ENCODE measurements around the gene ZNF532.

Gene ZNF532

GRCh38 chr18:58941426-58942099 is 76.9 kb downstream of the ZNF532 start:
- DNase-seq (ENCODE audit: low read depth in 2 of 2): no peak

DNA sequence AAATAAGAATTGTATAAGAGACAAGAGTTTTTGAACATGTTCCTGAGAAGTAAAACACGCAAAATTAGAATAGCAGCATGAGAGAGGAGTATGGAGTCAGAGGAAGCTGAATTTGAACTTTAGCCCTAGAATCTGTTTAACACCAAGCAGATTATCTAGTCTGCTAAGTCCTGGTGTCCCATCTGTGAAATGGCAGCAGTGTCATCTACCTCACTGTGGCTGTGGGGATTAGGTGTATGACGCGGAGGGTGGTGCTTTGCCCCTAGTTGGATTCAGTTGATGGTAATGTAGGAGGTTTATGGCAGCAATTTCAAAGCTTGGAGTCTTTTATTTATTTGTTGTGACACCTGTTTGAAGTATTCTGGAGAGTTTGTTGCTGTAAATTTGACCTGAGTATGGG is 79.2 kb downstream of the ZNF532 start:
- no peak for DNase-seq (ENCODE audit: low read depth in 2 of 2)

DNA sequence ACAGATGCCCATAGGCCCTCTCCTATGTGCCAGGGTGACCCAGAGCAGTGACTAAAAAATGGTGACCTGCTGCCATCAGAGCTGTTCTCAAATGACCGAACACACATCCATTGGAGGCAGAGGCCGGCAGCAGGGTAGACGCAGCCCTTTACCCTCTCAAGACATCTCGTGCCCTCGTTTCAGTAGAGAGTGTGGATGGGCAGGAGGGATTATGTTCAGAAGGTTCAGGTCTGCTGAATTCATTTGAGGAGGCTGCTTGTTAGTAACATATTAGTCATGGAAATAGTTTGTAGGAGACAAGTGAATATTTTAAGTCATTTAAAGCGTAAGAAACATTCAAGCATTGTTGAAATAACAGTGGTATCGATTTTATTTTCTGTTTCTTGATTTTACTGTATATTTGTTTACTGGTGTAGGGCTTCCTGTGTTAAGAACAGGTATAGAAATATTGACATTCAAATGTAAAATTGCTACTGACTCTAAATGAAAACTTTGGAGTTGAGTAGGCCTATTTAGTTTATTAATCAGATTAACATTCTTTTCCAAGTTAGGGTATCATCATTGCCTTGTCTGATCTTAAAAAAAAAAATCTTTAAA is 82.6 kb downstream of the ZNF532 start:
- DNase-seq (ENCODE audit: low read depth in 2 of 2): no peak

GRCh38 chr18:58949031-58949430 is 84.4 kb downstream of the ZNF532 start:
- DNase-seq (ENCODE audit: low read depth in 2 of 2): no peak

- no peak for DNase-seq (ENCODE audit: low read depth in 2 of 2)
Measured at GRCh38 chr18:58951986-58952702, 87.5 kb downstream of the ZNF532 start.

- peak in 1 of 2 experiments; percentile 25 for DNase-seq (ENCODE audit: low read depth in 2 of 2)
Measured at GRCh38 chr18:58952858-58953257, 88.2 kb downstream of the ZNF532 start.

DNA sequence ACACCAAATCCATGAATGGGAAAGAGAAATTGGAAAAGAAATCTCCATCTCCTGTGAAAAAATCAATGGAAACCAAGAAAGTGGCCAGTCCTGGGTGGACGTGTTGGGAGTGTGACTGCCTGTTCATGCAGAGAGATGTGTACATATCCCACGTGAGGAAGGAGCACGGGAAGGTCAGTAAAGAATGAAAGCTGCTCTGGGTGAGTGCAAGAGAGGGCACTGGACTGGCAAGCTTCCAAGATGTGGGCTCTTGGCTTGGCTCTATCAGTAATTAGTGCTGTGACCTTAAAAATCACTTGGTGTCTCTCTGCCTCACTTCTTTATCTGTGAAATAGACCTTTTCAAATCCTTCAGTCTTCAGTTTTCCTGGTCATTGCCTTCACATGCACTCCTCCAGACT is 89.0 kb downstream of the ZNF532 start:
- no peak for DNase-seq (ENCODE audit: low read depth in 2 of 2)

- DNase-seq (ENCODE audit: low read depth in 2 of 2): no peak
Measured at GRCh38 chr18:58955001-58955400, 90.3 kb downstream of the ZNF532 start.

GRCh38 chr18:58955738-58956137 is 91.1 kb downstream of the ZNF532 start:
- DNase-seq (ENCODE audit: low read depth in 2 of 2): no peak

GRCh38 chr18:58958628-58959027 is 94.0 kb downstream of the ZNF532 start:
- no peak for DNase-seq (ENCODE audit: low read depth in 2 of 2)

- DNase-seq (ENCODE audit: low read depth in 2 of 2): no peak
Measured at GRCh38 chr18:58960508-58960907, 95.8 kb downstream of the ZNF532 start.

DNA sequence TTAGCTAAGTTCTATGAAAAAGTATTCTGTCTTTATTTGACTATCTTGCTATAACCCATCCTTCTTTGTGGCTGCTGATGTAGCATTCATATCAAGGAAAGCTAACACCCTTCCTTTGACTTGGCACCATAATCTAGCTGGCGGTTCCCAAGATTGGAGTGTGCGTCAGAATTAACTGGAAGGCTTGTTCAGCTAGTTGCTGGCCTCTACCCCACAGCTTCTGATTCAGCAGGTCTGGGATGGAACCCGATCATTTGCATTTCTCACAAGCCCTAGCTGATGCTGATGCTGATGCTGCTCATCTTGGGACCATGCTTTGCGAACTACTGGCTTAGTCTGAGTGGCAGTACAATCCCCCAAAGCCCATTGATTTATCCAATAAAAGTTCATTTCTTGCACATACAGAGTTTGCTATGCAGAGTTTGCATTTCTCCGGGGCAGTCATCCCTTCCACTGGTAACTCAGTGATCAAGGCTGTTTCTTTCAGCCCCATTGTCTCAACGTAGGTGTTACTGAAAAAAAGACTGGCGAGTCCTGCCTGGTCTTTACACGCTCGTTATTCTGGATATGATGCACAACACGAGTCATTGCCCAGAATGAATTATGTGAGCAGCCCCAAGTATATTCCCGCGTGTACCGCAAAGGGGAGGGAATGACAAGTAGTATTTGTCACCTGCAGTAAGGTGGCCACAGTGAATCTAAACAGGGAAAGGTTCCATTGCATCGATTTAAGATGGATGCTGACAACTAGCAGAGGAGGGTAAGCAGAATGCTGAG is 96.5 kb downstream of the ZNF532 start:
- DNase-seq (ENCODE audit: low read depth in 2 of 2): no peak

- DNase-seq (ENCODE audit: low read depth in 2 of 2): no peak
Measured at GRCh38 chr18:58962336-58962735, 97.7 kb downstream of the ZNF532 start.

DNA sequence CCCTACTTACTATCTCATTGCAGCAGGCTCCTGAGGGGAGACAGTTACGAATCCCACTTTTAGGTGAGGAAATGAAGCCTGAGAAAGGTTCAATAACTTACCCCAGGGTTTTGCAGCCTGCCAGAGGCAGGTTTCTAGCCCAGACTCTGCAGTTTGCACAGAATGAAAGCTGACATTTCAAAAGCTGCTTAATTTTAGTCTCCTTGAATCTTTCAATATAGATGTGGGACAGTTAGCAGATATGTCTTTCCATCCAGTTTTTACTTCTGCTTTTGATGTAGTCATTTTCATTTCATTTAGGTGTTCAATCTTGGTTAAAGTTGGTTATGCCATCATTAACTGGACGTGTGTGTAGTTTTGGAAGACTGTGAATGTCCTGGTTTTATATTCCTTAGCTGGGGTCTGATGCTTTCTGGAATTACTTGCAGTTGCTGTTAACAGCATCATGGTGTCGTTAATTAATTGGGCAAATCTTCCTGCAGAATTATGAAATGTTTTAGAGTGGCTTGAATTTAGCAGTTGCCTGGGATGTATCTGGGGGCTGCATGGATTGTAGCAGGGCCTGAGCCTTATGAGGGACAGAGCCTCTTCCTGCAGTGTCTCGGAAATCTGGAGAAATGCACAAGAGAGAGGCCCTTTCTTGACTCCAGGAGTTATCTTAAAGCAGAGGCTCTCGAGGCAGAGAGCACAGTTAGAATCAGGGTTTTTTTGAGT is 100.8 kb downstream of the ZNF532 start:
- no peak for DNase-seq (ENCODE audit: low read depth in 2 of 2)

DNA sequence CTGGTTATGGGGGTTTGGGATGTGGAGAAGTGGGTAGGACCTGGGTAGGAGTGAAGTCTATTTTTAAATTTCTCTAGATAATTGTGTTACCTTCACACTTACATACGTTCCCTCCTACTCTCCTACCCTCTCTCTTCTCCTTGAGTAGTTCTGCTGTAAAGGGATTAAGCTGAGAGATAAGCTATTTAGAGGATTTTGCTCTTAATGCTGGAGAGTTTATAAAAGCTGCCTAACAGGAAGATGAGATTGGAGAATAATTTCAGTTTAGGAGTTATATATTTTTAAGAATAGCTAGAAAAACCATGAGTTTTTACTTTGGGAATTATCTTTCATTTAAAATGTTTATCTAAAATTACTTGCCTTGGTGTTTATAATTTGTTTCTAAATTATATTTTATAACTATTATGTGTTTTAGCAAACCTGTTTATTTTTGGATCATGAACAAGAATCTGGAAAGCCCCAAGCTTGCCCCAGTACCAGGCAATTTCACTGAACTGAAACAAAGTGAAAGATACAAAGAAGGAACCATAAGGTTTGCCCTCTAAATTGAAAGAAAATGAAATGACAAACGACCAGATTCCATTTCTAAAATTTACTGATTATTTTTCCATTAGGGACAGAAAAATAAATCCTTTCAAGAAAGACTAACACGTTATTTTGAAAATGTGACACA is 101.5 kb downstream of the ZNF532 start:
- DNase-seq (ENCODE audit: low read depth in 2 of 2): no peak

- no peak for DNase-seq (ENCODE audit: low read depth in 2 of 2)
Measured at GRCh38 chr18:58966704-58967103, 102.0 kb downstream of the ZNF532 start.

DNA sequence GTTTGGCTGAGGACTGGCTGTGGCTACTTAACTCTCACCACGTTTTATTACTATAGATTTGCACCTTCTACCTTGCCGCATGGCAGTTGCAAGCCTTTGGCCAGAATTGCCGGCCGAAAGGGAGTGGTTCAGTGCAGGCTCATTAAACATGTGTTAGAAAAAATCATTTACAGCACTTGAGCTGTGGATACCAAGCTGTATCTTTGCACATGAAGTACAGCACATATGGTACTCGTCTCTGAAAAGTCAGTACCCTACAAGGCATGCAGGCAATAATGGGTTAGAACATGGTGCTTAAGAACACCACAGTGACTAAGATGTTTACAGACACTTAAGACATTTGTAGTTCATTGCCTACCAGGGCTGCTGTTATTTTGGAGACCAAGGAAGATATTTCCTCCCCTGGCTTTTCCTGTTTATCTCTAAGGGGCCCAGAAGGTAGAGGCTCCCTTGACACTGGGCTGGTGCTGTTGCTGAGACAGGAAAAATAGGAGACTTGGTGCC is 103.1 kb downstream of the ZNF532 start:
- DNase-seq (ENCODE audit: low read depth in 2 of 2): no peak

DNA sequence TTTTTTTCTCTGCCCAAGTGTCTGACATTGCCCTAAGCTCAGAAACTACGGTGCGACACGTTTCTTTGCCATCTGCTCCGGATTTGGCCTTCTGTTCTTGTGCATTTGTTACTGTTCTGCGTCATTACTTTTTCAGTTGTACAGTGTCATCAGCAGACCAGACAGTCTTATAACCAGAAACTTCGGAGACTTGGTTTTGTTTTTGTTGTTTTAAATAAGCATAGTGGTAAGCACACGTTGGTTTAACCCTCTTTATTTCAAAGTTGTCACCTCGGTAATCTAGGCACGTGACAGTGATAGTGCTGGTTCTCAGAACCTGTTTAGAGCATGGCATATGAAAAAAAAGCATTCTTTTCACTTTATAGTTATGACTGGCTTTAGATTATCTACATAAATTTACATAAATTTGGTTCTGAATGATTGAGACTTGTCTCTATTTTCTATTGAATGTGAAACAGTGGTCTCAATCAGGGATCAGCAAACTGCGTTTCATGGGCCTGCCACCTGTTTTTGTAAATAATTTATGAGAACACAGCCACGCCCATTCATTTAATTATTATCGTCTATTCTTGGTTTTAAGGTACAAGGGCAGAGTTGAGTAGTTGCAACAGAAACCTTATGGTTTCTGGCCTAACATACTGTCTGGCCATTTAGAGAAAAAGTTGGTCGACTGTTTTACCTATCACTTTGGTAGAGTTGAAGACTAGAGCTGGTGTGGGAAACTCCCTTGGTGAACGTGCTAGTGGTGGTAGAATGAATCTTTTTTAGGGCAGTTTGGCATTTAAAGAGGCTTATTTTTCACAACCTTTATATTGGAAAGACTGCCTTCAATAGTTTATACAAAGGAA is 106.5 kb downstream of the ZNF532 start:
- DNase-seq (ENCODE audit: low read depth in 2 of 2): no peak

DNA sequence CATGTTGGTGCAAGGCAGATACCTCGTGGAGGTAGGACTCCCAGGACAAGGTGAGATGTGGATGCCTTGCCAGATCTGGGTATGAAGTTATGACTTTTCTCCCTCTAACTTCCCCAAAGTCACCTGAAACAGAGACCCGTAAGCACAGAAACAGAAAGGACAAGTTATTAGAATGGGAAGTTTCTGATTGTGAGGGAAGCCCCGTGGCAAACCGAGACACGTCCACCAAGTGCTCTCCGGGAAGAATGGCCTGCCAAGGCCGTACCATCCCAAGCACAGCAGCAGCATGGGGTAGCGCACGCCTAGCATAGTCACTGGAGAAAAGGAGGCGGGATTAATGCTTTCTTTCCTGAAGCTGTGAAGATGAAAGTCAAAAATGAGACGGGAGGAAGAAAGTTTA is 110.6 kb downstream of the ZNF532 start:
- no peak for DNase-seq (ENCODE audit: low read depth in 2 of 2)

DNA sequence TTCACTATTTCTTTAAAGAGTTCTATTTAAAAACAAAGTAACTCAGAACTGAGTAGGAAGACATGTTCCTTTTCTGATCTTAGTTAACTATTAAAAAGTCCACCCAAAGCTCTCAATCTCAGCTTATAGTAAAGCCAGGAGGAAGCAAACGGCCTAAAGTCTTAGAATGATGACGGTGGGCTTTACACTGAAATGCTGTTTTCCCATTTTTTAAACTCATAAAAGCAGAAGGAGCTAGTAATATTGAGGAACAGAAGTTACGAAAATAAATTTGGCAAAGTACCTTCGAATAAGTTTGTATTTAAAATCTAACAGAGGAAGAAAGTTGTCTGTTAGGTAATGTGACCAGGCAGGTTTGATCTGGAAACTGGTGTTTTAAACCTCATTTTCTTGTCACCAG is 111.1 kb downstream of the ZNF532 start:
- no peak for DNase-seq (ENCODE audit: low read depth in 2 of 2)
